Measurements from ENCODE around the gene BCAS4.

Gene BCAS4

GRCh38 chr20:50924261-50924920, 129.5 kb downstream of the BCAS4 start:
- CTCF ChIA-PET, result interaction anchor here (2.0 kb wide), 1 partner anchor 130 kb away, joined by 20 read pairs; the partner anchor contains the start of gene BCAS4
- no peak overlapping the region for H3K27ac ChIP-seq
- DNase-seq (ENCODE audit: low spot score), result no peak
- TF ChIP-seq CTCF (conservative IDR thresholded peaks at IDR 0.05; ENCODE audit: low read depth), result no peak
- POLR2A ChIA-PET (ENCODE audit: low non-redundant PET), result no interaction called here

- DNase-seq (ENCODE audit: low spot score), result no peak
- H3K27ac ChIP-seq, result no peak overlapping the region
- ChIA-PET CTCF (interaction anchor here (0.5 to 7.6 kb wide), 6 partner anchors 8 to 156 kb away, joined by 3 to 58 read pairs (median 3); partner anchors contain the start of gene BCAS4), POLR2A (ENCODE audit: low non-redundant PET) (no interaction called here)
- no peak for TF ChIP-seq CTCF (conservative IDR thresholded peaks at IDR 0.05; ENCODE audit: low read depth)
Measured at GRCh38 chr20:50926530-50926929, 131.7 kb downstream of the BCAS4 start.
